Activated CD4-positive, alpha-beta T cell treated with anti-CD3 and anti-CD28 coated beads, Interleukin-2, amount 50 U/mL, for 1 hour (primary cell): Measurements from ENCODE around the gene UBE2U.

Experiments used
- DNase-seq: peaks from one replicate; pipeline ENCODE4 v3.0.0-alpha.2; 2020

UBE2U gene

GRCh38 chr1:64296459-64296858, 93.0 kb downstream of the UBE2U start:
- DNase-seq = no peak

GRCh38 chr1:64302194-64302593, 98.8 kb downstream of the UBE2U start:
- DNase-seq = no peak

DNA sequence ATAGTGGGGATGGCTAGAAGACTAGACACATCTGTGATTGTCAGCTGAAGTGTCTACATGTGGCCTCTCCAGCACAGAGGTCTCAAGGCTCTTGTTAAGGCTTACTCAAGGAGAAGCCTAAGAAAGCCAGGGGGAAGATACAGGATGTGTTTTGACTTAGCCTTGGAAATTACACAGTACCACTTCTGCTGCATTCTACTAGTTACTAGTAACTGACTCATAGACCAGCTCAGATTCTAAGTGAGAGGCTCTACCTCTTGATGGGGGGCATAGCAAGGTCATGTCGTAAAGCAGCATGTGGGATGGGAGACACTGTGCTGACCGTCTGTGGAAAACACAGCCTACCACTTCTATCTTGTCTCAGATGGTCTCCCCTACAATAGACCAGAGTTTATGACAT, 99.5 kb downstream of the UBE2U start:
- DNase-seq = no peak

- no peak for DNase-seq
Observed at GRCh38 chr1:64304823-64305222, 101.4 kb downstream of the UBE2U start.

- DNase-seq = no peak
Observed at GRCh38 chr1:64308866-64309265, 105.4 kb downstream of the UBE2U start.

DNA sequence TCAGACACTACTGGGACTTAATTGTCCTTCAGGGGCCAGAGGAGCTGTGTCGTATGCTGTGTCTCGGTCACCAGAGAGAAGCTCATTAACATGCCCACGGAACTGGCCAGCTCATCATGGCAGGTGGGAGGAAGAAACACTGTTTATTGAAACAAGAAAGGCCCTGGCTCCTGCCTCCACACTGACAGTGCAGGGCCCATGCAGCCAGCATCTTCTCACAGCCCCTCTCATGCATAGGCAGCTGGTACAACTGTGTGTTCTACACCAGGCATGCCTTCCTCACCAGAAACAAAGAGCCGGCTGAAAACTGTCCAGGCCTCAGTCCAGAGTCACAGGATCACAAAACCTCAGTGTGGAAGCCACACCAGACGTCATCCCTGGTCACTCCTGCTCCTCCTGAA, 106.0 kb downstream of the UBE2U start:
- no peak for DNase-seq

DNA sequence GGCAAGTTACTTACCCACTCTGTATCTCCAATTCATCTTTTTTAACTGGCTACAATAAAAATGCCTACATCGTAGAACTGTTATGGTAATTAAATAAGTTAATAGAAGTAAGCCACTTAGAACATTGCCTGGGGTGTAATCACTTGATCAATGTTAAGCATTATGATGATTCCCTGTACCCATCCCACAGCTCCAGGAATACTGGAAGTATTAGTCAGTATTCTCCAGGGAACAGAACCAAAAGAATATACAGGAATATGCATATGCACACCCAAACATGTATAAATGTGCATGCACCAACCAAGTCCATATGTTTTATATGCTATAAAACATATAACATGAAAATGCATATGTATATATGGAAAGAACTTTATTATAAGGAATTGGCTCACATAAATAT, 107.3 kb downstream of the UBE2U start:
- DNase-seq = no peak

- no peak for DNase-seq
Observed at GRCh38 chr1:64312431-64312830, 109.0 kb downstream of the UBE2U start.

- DNase-seq = no peak
Observed at GRCh38 chr1:64315402-64315801, 112.0 kb downstream of the UBE2U start.
